HG02610 (cell line): ENCODE data around the gene ADAMTS20.

Experiments used
- ATAC-seq: cut with Tn5 transposase; IDR thresholded peaks from one replicate; pipeline ENCODE4 v1.9.1; 2021; ENCODE audit warnings: mild to moderate bottlenecking, moderate library complexity; ENCODE audit not compliant: unreplicated experiment

The ADAMTS20 gene

DNA sequence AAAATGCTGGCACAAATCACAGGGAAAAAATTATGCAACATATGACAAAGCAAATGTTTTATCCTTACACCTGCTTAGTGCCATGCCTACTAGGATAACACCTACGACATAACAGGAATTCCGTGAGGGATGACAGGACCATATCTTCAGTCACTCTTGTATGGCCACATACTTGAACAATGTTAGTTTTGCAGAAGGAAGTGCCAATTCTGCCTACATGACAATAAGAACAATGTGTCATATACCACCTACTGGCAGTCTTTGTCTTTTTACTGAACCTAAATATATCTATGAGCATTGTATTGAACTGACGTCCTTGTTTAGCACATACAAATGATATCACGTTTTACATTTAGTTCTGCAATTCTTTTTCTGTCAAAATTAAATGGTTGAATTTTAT lies 234.0 kb downstream of the ADAMTS20 start:
- ATAC-seq: no peak

DNA sequence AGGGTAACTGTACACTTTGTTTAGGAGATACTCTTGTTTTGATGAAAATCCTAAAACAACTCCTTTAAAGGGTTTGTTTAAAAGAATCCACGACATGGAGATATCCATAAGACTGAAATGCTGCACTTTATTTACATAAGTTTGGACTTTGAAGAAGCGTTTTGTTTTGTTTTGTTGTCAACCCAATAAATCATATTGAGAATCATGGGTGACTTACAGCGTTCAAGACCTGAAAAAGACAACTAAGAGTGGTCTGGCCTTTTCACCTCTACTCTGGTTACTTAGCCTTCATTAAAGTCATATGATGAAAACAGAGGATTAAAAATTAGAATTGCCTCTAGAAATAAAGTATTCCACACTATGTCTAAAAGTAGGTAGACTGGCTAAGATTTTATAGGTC lies 234.8 kb downstream of the ADAMTS20 start:
- ATAC-seq: no peak

DNA sequence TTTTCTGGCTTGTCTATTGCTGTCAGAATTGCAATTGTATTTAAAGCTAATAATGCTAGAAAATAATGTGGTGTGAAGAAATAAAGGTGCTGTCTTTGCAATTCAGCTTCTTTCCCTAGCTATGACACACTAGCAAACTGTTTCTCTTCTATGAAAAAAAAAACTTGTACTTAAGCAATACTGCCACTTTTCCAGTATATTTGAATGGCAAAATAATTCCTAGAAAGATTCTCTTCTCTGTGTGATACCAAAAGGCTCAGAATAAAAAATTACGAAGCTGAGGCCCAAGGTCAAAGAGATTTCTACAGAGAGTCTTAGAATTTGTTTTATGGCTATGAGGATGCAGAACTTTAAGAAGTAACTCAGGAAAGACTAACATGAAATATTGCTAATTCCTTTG lies 235.5 kb downstream of the ADAMTS20 start:
- ATAC-seq: no peak

DNA sequence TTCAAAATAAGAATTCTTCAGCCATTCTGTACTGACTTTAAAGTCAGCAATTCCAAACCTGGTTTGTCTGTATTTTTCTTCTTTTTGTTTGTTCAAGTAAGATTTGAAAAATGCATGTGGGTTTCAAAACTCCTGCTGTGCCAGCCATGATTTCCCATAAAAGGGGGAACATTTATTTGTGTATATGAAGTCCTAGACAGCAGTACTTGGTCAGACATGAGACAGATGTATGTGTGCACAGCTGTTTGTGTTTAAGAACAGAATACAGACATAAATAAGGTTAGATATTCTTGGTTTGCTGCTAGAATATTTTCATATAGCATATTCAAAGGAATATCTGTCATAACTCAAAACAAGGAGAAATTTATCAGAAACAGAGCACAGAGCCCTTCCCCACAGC lies 236.0 kb downstream of the ADAMTS20 start:
- no peak for ATAC-seq

DNA sequence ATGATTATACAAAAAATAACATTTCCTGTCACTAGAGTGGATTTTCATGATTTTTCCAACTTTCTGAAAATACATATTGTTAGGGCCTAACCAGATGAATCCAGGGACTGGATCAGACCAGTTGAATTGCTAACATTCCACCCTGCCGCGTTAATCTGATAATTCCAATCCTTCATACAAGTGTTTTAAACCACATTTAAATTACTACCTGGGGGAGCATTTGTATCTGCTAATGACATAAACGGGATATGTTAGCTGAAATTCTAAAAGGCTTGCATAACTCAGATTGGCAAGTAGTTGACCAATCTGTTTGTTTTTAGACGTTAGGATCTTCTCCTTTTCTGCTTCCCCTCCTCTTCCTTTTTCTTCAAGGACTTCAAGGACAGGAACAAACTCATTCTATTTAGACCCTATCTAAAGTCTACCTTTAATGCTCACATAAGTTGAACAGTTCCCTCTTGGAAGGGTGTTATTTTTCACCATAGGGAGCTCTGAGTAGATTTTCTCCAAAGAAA lies 239.0 kb downstream of the ADAMTS20 start:
- no peak for ATAC-seq

DNA sequence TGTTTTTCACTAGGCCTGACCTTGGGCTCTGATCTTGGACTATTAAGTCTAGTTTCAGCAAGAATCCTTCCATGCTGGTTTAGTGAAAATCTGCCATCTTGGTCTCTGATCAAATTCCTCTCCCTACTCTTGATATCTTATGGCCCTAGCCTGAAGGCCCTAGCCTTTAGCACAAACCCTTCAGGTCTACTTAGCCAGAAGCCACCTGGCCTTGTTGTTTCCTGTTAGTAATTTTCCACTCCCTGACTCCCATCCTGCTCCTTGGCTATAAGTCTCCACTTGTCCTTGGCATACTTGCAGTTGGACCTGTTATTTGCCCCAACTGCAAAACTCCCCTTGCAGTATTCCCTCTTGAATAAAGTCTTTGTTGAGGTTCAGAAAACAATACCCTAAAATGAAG lies 241.4 kb downstream of the ADAMTS20 start:
- ATAC-seq: no peak

DNA sequence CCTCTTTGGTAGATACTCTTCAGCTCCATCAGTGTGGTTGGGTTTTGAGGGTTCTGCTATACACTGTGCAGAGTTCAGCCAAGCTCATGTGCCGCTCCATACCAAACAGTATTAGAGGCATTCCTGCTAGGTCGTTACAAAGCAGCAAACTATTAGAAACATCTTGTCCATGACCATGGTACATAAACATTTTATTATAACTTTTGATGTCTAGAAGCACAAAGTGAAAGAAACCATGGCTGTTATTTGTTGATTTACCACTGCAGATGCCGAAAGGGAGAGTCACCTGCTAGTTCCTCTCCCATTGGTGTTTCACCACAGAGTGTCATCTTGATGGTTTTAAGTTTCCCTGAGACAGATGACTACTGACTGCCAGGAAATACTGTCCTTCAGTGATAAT lies 242.0 kb downstream of the ADAMTS20 start:
- ATAC-seq: no peak

DNA sequence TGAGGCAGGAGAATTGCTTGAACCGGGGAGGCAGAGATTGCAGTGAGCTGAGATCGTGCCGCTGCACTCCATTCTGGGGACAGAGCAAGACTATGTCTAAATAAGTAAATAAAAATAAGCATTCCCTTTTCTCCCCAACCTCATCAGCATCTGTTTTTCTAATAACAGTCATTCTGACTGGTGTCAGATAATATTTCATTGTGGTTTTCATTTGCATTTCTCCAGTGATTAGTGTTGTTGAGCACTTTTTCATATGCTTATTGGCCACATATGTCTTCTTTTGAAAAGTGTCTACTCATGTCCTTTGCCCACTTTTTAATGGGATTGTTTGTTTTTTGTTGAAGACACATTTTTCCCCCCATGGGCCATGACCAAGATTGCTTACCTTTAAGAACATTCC lies 243.2 kb downstream of the ADAMTS20 start:
- no peak for ATAC-seq

DNA sequence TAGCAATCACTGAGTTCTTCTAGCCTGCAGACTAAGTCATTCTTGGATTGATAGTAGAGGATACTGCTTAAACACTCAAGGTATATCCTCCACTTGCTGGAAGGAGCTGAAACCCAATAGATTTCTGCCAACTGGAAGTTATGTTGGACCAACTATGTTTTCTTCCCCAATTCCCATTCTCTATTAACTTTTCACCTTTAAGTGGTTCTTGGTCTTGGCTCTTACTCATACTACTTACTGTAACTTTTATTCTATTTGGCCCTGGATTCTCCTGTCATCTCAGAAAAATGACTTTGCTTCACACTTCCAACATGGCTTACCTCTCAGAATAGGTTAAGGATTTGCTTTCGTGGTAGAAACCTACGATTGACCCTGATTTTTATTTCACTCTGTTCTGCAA lies 244.9 kb downstream of the ADAMTS20 start:
- no peak for ATAC-seq

DNA sequence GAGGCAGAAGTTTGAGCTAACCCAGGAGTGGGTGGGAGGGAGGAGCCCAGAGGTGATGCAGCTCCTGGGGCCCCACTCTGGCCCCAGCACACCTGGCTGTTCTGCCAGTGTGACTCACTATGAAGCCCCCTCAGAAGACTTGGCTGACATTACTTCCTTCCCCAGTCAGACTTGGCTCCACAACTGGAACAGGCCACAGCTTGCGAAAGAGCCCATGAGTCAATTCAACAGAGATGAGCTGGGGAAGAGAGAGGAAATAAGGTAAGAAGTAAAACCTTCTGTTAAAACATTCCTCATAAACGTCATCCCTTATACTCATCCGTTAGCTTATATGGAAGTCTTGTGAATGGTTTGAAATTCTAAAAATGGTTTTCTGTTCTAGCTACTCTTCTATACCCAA lies 245.9 kb downstream of the ADAMTS20 start:
- no peak for ATAC-seq

DNA sequence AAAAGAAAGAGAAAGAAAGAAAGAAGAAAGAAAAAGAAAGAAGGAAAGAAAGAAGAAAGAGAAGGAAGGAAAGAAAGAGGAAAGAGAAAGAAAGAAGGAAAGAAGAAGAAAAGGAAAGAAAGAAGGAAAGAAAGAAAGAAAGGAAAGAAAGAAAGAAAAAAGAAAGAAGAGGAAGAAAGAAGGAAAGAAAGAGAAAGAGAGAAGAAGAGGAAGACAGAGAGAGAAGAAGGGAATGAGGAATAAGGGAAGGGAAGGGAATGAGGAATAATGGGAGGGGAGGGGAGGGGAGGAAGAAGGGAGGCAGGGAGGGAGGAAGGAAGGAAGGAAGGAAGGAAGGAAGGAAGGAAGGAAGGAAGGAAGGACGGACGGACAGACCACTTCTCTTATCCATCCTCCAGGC lies 246.9 kb downstream of the ADAMTS20 start:
- ATAC-seq: no peak
